ENCODE measurements around the gene SPTAN1. TPM values are rescaled to one million over a fixed set of nuclear protein-coding genes. Genes with fewer than 3 reads are reported as not detected.

The SPTAN1 gene
- total RNA-seq, 1 donor from 2014 or later = 376 TPM

DNA sequence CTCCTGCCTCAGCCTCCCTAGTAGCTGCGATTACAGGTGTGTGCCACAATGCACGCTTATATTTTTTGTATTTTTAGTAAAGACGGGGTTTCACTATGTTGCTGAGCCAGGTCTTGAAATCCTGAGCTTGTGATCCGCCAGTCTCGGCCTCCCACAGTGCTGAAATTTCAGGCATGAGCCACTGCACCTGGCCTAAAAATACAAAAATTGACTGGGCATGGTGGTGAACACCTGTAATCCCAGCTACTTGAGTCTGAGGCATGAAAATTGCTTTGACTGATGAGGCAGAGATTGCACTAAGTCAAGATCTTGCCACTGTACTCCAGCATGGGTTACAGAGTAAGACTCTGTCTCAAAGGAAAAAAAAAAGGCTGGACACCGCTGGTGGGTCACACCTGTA is 117.4 kb downstream of the SPTAN1 start:
- Mint-ChIP-seq H3K27me3 (ENCODE audit: low read depth) (no peaks in the 10 kb centered on the region), H3K27ac (ENCODE audit: unreplicated experiment) (no peak overlapping the region), H3K4me1 (ENCODE audit: low read depth) (no peaks in the 10 kb centered on the region), H3K36me3 (ENCODE audit: low read depth) (no peaks in the 10 kb centered on the region), H3K9me3 (ENCODE audit: low read depth) (no peaks in the 10 kb centered on the region), H3K4me3 (ENCODE audit: unreplicated experiment) (no peak overlapping the region)
- TF ChIP-seq, protein P1, sequence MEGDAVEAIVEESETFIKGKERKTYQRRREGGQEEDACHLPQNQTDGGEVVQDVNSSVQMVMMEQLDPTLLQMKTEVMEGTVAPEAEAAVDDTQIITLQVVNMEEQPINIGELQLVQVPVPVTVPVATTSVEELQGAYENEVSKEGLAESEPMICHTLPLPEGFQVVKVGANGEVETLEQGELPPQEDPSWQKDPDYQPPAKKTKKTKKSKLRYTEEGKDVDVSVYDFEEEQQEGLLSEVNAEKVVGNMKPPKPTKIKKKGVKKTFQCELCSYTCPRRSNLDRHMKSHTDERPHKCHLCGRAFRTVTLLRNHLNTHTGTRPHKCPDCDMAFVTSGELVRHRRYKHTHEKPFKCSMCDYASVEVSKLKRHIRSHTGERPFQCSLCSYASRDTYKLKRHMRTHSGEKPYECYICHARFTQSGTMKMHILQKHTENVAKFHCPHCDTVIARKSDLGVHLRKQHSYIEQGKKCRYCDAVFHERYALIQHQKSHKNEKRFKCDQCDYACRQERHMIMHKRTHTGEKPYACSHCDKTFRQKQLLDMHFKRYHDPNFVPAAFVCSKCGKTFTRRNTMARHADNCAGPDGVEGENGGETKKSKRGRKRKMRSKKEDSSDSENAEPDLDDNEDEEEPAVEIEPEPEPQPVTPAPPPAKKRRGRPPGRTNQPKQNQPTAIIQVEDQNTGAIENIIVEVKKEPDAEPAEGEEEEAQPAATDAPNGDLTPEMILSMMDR (IDR thresholded peaks at IDR 0.05) = no peak
- DNase-seq (ENCODE audit: low spot score) = no peak

DNA sequence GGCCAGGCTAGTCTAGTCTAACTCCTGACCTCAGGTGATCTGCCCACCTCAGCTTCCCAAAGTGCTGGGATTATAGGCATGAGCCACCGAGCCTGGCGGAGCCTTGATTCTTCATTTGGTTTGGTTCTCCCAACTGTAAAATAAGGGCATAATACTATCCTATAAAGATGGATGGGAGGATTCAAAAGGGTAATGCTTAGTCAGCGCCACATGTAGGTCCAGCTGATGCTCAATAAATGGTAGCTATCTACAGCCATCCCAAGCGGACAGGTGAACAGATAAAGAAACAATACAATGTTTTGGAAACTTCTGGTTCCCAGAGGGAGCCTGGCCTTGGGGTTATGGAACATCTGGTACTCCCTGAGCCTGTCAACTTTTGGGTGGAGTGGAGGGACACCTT is 123.0 kb downstream of the SPTAN1 start:
- no peak overlapping the region for H3K4me3 Mint-ChIP-seq (ENCODE audit: unreplicated experiment)
- H3K27me3 Mint-ChIP-seq (ENCODE audit: low read depth) = no peaks in the 10 kb centered on the region
- H3K9me3 Mint-ChIP-seq (ENCODE audit: low read depth) = no peaks in the 10 kb centered on the region
- H3K4me1 Mint-ChIP-seq (ENCODE audit: low read depth) = no peaks in the 10 kb centered on the region
- H3K27ac Mint-ChIP-seq (ENCODE audit: unreplicated experiment) = no peak overlapping the region
- DNase-seq (ENCODE audit: low spot score) = peak; percentile 21
- TF ChIP-seq, protein P1 (IDR thresholded peaks at IDR 0.05) = no peak
- H3K36me3 Mint-ChIP-seq (ENCODE audit: low read depth) = no peaks in the 10 kb centered on the region

DNA sequence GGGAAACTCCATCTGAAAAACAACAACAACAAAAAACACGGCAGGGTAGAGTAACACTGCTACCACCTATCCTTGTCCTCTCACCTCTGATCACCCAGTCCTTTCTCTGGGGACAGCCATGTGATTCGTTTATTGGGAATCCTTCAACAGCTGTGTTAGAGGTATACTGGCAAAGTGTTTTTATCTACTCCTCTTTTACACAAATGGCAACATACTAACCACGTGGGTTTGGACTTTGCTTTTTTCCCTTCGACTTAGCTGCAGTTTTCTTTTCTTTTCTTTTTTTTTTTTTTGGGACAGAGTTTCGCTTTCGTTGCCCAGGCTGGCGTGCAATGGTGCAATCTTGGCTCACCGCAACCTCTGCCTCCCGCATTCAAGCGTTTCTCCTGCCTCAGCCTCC is 125.4 kb downstream of the SPTAN1 start:
- no peaks in the 10 kb centered on the region for H3K36me3 Mint-ChIP-seq (ENCODE audit: low read depth)
- no peak overlapping the region for H3K4me3 Mint-ChIP-seq (ENCODE audit: unreplicated experiment)
- no peak overlapping the region for H3K27ac Mint-ChIP-seq (ENCODE audit: unreplicated experiment)
- TF ChIP-seq, protein P1 (IDR thresholded peaks at IDR 0.05) = no peak
- no peaks in the 10 kb centered on the region for H3K9me3 Mint-ChIP-seq (ENCODE audit: low read depth)
- H3K27me3 Mint-ChIP-seq (ENCODE audit: low read depth) = no peaks in the 10 kb centered on the region
- no peaks in the 10 kb centered on the region for H3K4me1 Mint-ChIP-seq (ENCODE audit: low read depth)
- no peak for DNase-seq (ENCODE audit: low spot score)

Other genes starting within 250 kb of the SPTAN1 start
- 19.8 to 22.2 TPM (median 20.8 TPM) in 3 replicates for gene TRUB2, start 230.1 kb upstream of the SPTAN1 start, total RNA-seq
- 19.7 to 37.5 TPM (median 24.5 TPM) in 3 replicates for gene COQ4, start 229.7 kb upstream of the SPTAN1 start, total RNA-seq
- gene SLC27A4, start 212.1 kb upstream of the SPTAN1 start, total RNA-seq = 38.4 to 42.1 TPM (median 41.7 TPM) in 3 replicates
- 50.5 to 60.6 TPM (median 57.6 TPM) in 3 replicates for gene URM1, start 181.2 kb upstream of the SPTAN1 start, total RNA-seq
- gene CERCAM, start 131.7 kb upstream of the SPTAN1 start, total RNA-seq = 217 to 282 TPM (median 280 TPM) in 3 replicates
- 25.6 to 34.1 TPM (median 28.7 TPM) in 3 replicates for gene ODF2, start 96.6 kb upstream of the SPTAN1 start, total RNA-seq
- gene GLE1, start 47.9 kb upstream of the SPTAN1 start, total RNA-seq = 12.3 to 18.1 TPM (median 12.8 TPM) in 3 replicates
- gene DYNC2I2, start 104.3 kb downstream of the SPTAN1 start, total RNA-seq = 23.4 to 41.0 TPM (median 24.0 TPM) in 3 replicates
- gene SET, start 136.6 kb downstream of the SPTAN1 start, total RNA-seq = 235 to 266 TPM (median 255 TPM) in 3 replicates
- gene PKN3, start 149.9 kb downstream of the SPTAN1 start, total RNA-seq = 3.1 to 4.2 TPM (median 4.2 TPM) in 3 replicates
- 23.6 to 24.7 TPM (median 24.3 TPM) in 3 replicates for gene ZDHHC12, start 171.5 kb downstream of the SPTAN1 start, total RNA-seq
- 33.0 to 42.7 TPM (median 33.8 TPM) in 3 replicates for gene ZER1, start 219.3 kb downstream of the SPTAN1 start, total RNA-seq
- gene TBC1D13, start 234.7 kb downstream of the SPTAN1 start, total RNA-seq = 23.5 to 32.1 TPM (median 26.5 TPM) in 3 replicates